Fibroblast of lung (primary cell): ENCODE measurements around the gene TACSTD2. TPM values are rescaled to one million over a fixed set of nuclear protein-coding genes. Genes with fewer than 3 reads are reported as not detected.

Experiments used
- DNase-seq, 2 donors: peaks; one replicate each; pipeline versions ENCODE4 v3.0.0 to v3.0.0-alpha.2; 2010; ENCODE audit warnings: low read depth in 2 of 2
- H2AFZ ChIP-seq: 2 replicates; pipeline ENCODE4 v1.5.1; 2012; ENCODE audit warnings: low read length, control low read depth, inconsistent platforms
- H3K27ac ChIP-seq: 2 replicates; pipeline ENCODE4 v1.5.1; 2011; ENCODE audit warnings: low read length, control low read depth; ENCODE audit not compliant: insufficient read depth
- H3K27me3 ChIP-seq: 2 replicates; pipeline ENCODE4 v1.5.1; 2011; ENCODE audit warnings: mild to moderate bottlenecking, low read length; ENCODE audit not compliant: control insufficient read depth, insufficient read depth
- H3K36me3 ChIP-seq: 2 replicates; pipeline ENCODE4 v1.5.1; 2011; ENCODE audit warnings: low read length; ENCODE audit not compliant: control insufficient read depth, insufficient read depth
- H3K4me1 ChIP-seq: 2 replicates; pipeline ENCODE4 v1.5.1; 2011; ENCODE audit warnings: low read length; ENCODE audit not compliant: control insufficient read depth, insufficient read depth; ENCODE audit errors: extremely low read depth
- H3K4me2 ChIP-seq: 2 replicates; pipeline ENCODE4 v1.5.1; 2011; ENCODE audit warnings: low read length, control low read depth; ENCODE audit not compliant: insufficient read depth; ENCODE audit errors: extremely low read depth
- H3K4me3 ChIP-seq, 4 experiments: fragments of 200-600 bp in 1 of 4; sonication (generic) in 1 of 4; replicated peaks in 1 of 4; 2 replicates each; pipeline ENCODE4 v1.5.1; 2011 to 2016; ENCODE audit warnings: low read length in 4 of 4, low read depth in 3 of 4, mild to moderate bottlenecking in 3 of 4, control low read depth in 2 of 4, inconsistent platforms in 1 of 4, mixed read lengths in 1 of 4; ENCODE audit not compliant: insufficient read depth in 1 of 4; ENCODE audit errors: control extremely low read depth in 1 of 4
- H3K79me2 ChIP-seq: 2 replicates; pipeline ENCODE4 v1.5.1; 2012; ENCODE audit warnings: mild to moderate bottlenecking, low read length, inconsistent platforms; ENCODE audit not compliant: control insufficient read depth, insufficient read depth
- H3K9ac ChIP-seq: 2 replicates; pipeline ENCODE4 v1.5.1; 2011; ENCODE audit warnings: mild to moderate bottlenecking, low read length, control low read depth; ENCODE audit not compliant: insufficient read depth
- H3K9me3 ChIP-seq: 2 replicates; pipeline ENCODE4 v1.5.1; 2012; ENCODE audit warnings: low read depth, low read length; ENCODE audit not compliant: control insufficient read depth, insufficient read depth
- H4K20me1 ChIP-seq: 2 replicates; pipeline ENCODE4 v1.5.1; 2011; ENCODE audit warnings: low read length; ENCODE audit not compliant: control insufficient read depth, insufficient read depth; ENCODE audit errors: extremely low read depth
- CTCF ChIP-seq, 2 donors: IDR thresholded peaks in 1 of 2; conservative IDR thresholded peaks in 1 of 2; 1 replicate in 1 of 2; 2 replicates in 1 of 2; pipeline ENCODE4 v1.5.1; 2011 to 2012; ENCODE audit warnings: low read length in 2 of 2, control low read depth in 1 of 2, inconsistent platforms in 1 of 2, low read depth in 1 of 2, mild to moderate bottlenecking in 1 of 2
- EZH2 ChIP-seq: IDR thresholded peaks from 2 replicates; pipeline ENCODE4 v1.5.1; 2012; ENCODE audit warnings: low read length, control low read depth, mild to moderate bottlenecking; ENCODE audit errors: missing control alignments
- polyA plus RNA-seq, 2 donors: library from polyadenylated mRNA; depleted of rRNA in 1 of 2; stranded (reverse) in 1 of 2; unstranded in 1 of 2; fragments of >200 nt; gene quantifications; 2 replicates each; pipeline ENCODE4 v1.2.1, GENCODE V29; 2011 to 2012; ENCODE audit warnings: missing spikeins in 1 of 2
- total RNA-seq: library from RNA; depleted of rRNA; stranded (reverse); fragments of >200 nt; gene quantifications from 2 replicates; pipeline ENCODE4 v1.2.1, GENCODE V29; 2014

TACSTD2 gene
- total and polyA plus RNA-seq, 2 donors (not counting 1 experiment from before 2014, with no cell fraction given), result 0.17 to 0.22 TPM

GRCh38 chr1:58548371-58548770 lies 28.7 kb downstream of the TACSTD2 start:
- no peak overlapping the region for H3K27ac ChIP-seq
- H3K36me3 ChIP-seq, result no peaks in the 10 kb centered on the region
- H3K4me1 ChIP-seq, result no peaks in the 10 kb centered on the region
- no peak overlapping the region for H3K9ac ChIP-seq
- H3K27me3 ChIP-seq, result peaks cover 2% of the 10 kb centered on the region
- no peaks in the 10 kb centered on the region for H3K79me2 ChIP-seq
- no peaks in the 10 kb centered on the region for H3K9me3 ChIP-seq
- no peaks in the 10 kb centered on the region for H4K20me1 ChIP-seq
- no peak overlapping the region for H3K4me2 ChIP-seq
- no peak for DNase-seq
- H2AFZ ChIP-seq, result no peak overlapping the region
- no peak for TF ChIP-seq CTCF (conservative IDR thresholded peaks at IDR 0.05 in 1 of 2, IDR thresholded peaks at IDR 0.05 in 1 of 2; ENCODE audit: low read depth in 1 of 2, low read length in 2 of 2)
- TF ChIP-seq EZH2, result no peak
- no peak overlapping the region for H3K4me3 ChIP-seq

- H3K36me3 ChIP-seq, result no peaks in the 10 kb centered on the region
- H2AFZ ChIP-seq, result peak within 1 kb of the TSS; percentile 95
- DNase-seq, result peak; percentile 96 to 97
- H3K4me2 ChIP-seq, result peak within 1 kb of the TSS; percentile 73
- H3K9me3 ChIP-seq, result no peaks in the 10 kb centered on the region
- H3K9ac ChIP-seq, result peak within 1 kb of the TSS; percentile 89
- TF ChIP-seq EZH2, result no peak
- peak; percentile 93 to 96 for TF ChIP-seq CTCF (conservative IDR thresholded peaks at IDR 0.05 in 1 of 2, IDR thresholded peaks at IDR 0.05 in 1 of 2; ENCODE audit: low read depth in 1 of 2, low read length in 2 of 2)
- peaks cover 2% of the 10 kb centered on the region for H3K27me3 ChIP-seq
- H4K20me1 ChIP-seq, result no peaks in the 10 kb centered on the region
- no peaks in the 10 kb centered on the region for H3K4me1 ChIP-seq
- H3K27ac ChIP-seq, result peak within 1 kb of the TSS; percentile 85
- H3K79me2 ChIP-seq, result no peaks in the 10 kb centered on the region
- peak within 1 kb of the TSS; percentile 39 to 97 (median 73) for H3K4me3 ChIP-seq
Observed at GRCh38 chr1:58546520-58547308, 30.3 kb downstream of the TACSTD2 start, which contains the start of gene OMA1. Gene OMA1 (minus strand): TSS chr1:58546726. CDS start chr1:58539294, 7,432 bp downstream.

GRCh38 chr1:58545591-58546519 lies 31.2 kb downstream of the TACSTD2 start:
- Histone ChIP-seq H3K9ac (peak overlapping the region; percentile 89), H3K36me3 (no peaks in the 10 kb centered on the region), H3K4me1 (no peaks in the 10 kb centered on the region), H3K9me3 (no peaks in the 10 kb centered on the region), H4K20me1 (no peaks in the 10 kb centered on the region), H2AFZ (peak overlapping the region; percentile 58), H3K4me3 (peak overlapping the region; percentile 39 to 97 (median 73)), H3K79me2 (no peaks in the 10 kb centered on the region), H3K4me2 (peak overlapping the region; percentile 59), H3K27me3 (no peaks in the 10 kb centered on the region), H3K27ac (peak overlapping the region; percentile 85)
- TF ChIP-seq CTCF (conservative IDR thresholded peaks at IDR 0.05 in 1 of 2, IDR thresholded peaks at IDR 0.05 in 1 of 2; ENCODE audit: low read depth in 1 of 2, low read length in 2 of 2), result no peak
- TF ChIP-seq EZH2, result no peak
- peak; percentile 67 to 83 for DNase-seq
